ENCODE measurements around the gene CERK. TPM values are rescaled to one million over a fixed set of nuclear protein-coding genes. Genes with fewer than 3 reads are reported as not detected.

The CERK gene
- total and polyA plus RNA-seq, 2 of the 13 experiments (the other 11 are each of a cell fraction or from before 2014, with no cell fraction given): 40.3 to 41.9 TPM

GRCh38 chr22:46757104-46757503, 19.1 kb upstream of the CERK start:
- FAIRE-seq (no peak), ATAC-seq (no peak), DNase-seq (ENCODE audit: low spot score) (no peak)
- Histone ChIP-seq H3K4me1 (ENCODE audit: insufficient read depth, low read length) (peaks cover 56% of the 10 kb centered on the region), H3K79me2 (ENCODE audit: insufficient read depth, low read length) (peaks cover 14% of the 10 kb centered on the region), H3K9ac (ENCODE audit: insufficient read depth, low read depth, low read length) (no peak overlapping the region), H3K27me3 (ENCODE audit: control insufficient read depth in 1 of 2, insufficient read depth in 2 of 2, low read length in 2 of 2) (no peaks in the 10 kb centered on the region; a peak in 1 of 5 replicates), H4K20me1 (ENCODE audit: insufficient read depth, low read length) (no peaks in the 10 kb centered on the region), H2AFZ (ENCODE audit: low read length) (no peak overlapping the region), H3K36me3 (replicated peaks in 1 of 2; ENCODE audit: control insufficient read depth in 1 of 2, insufficient read depth in 2 of 2, low read length in 2 of 2) (peaks cover 0 to 1% of the 10 kb centered on the region in 2 experiments; a peak in 1 of 5 replicates), H3K4me3 (replicated peaks in 1 of 3; ENCODE audit: insufficient read depth in 1 of 3, low read depth in 2 of 3, low read length in 3 of 3) (no peak overlapping the region), H3K9me3 (ENCODE audit: low read length) (peaks cover 8% of the 10 kb centered on the region), H3K27ac (ENCODE audit: extremely low read length, insufficient read depth, low read length) (no peak overlapping the region), H3K4me2 (ENCODE audit: low read depth, low read length) (no peak overlapping the region)
- POLR2A ChIA-PET: interaction anchor here (1.5 to 3.2 kb wide), 3 partner anchors 7 to 25 kb away, joined by 5 to 11 read pairs (median 6); partner anchors contain the start of gene CERK
- in situ Hi-C loops (cut with HindIII; ENCODE audit: extremely low pct_ligation_motif_present, low pct_unique_long_range_greater_than_20kb) (no loop called here), intact Hi-C loops (cut with micrococcal nuclease; ENCODE audit: unreplicated experiment) (no loop called here)
- 83% methylated on average over 2 of the region's 2 CpGs for WGBS (ENCODE audit: low lambda C conversion rate)
- CTCF ChIA-PET (ENCODE audit: low intra/inter-chr PET ratio, low total read pairs): no interaction called here
- BruUV-seq (replicated peaks): no TSS peak
- TF ChIP-seq ZNF432 (CRISPR knock-in tag; IDR thresholded peaks at IDR 0.05; ENCODE audit: borderline replicate concordance) (no peak), ZNF891 (CRISPR knock-in tag; IDR thresholded peaks at IDR 0.05) (no peak), U2AF2 (IDR thresholded peaks at IDR 0.05; ENCODE audit: low read depth, low read length) (no peak), ZNF20 (CRISPR knock-in tag; IDR thresholded peaks at IDR 0.05) (no peak), CCDC6 (CRISPR knock-in tag; IDR thresholded peaks at IDR 0.05) (no peak), REXO4 (CRISPR knock-in tag; IDR thresholded peaks at IDR 0.05; ENCODE audit: borderline replicate concordance) (no peak), ZBTB14 (CRISPR knock-in tag; IDR thresholded peaks at IDR 0.05) (no peak), ZBTB7A (CRISPR knock-in tag; IDR thresholded peaks at IDR 0.05) (no peak), KDM1A (CRISPR knock-in tag; IDR thresholded peaks at IDR 0.05) (no peak), ZNF275 (CRISPR knock-in tag; IDR thresholded peaks at IDR 0.05; ENCODE audit: borderline replicate concordance) (no peak), ATF4 (CRISPR knock-in tag; IDR thresholded peaks at IDR 0.05) (no peak), PAXIP1 (CRISPR knock-in tag; conservative IDR thresholded peaks at IDR 0.05) (no peak), HOMEZ (CRISPR knock-in tag; IDR thresholded peaks at IDR 0.05; ENCODE audit: low read depth) (no peak)

Measured in HepG2 (cell line).